ENCODE results near the gene RTEL1.

GRCh38 chr20:63656451-63656850 is 1.7 kb upstream of the RTEL1 start:
- TF ChIP-seq CTCF (IDR thresholded peaks at IDR 0.05; ENCODE audit: borderline replicate concordance, extremely low read depth, low read length, poor library complexity, severe bottlenecking) (no peak), EZH2 (IDR thresholded peaks at IDR 0.05; ENCODE audit: borderline replicate concordance, low read depth, low read length, severe bottlenecking) (no peak)

Measured in DND-41 (cell line).